Hippocampal formation (tissue), 2 donors: ENCODE measurements around the gene SNRPF.
"Not testable (repeated sequence)": the region's sequence is repeated elsewhere in the genome, so short reads cannot be mapped to it uniquely, and the experiment has no call there.

Experiments used
- DNase-seq, 2 donors: peaks; one replicate each; lab custom pipeline; 2025; lab: John Stamatoyannopoulos, UW

SNRPF gene

DNA sequence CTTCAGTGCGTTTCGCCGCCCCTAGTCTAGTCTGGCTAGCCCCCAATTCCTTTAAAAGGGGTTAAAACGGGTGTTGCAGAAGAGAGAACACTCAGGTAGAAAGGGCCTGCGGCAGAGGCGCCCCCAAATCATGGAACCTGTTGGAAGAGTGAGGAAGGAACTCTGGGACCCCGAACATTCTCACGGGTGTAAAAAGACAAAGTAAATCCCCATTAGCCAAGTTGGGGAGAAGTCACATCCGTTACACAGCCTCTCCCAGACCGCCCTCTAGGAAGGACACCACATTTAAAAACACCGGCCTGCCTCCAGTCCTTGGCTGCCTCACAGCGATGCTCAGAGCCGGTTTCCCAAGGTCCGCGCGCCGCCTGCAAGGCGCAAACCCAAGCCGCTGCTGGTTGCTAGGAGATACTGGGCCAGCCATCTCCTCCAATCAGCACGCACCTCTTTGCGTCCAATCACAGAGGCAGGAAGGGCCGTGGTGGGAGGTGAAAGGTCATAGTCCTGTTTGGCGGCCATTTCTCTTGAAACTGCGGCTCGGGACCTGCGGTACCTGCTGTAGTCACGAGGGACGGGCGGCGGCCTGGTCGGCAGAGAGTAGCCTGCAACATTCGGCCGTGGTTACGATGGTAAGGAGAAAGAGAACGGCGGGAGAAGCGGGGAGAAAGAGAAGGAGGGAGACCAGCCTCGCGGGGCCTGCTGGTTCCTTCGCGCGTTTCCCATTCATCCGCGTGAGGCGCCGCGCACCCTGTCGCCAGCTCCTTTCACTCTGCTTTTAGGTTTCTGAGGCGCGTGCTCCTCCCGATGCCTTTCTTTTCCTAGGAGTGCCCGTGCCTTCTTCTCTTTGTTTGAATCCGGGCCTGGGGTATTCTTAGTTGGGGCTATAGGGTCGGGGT is at the start of gene SNRPF:
Gene SNRPF (plus strand): TSS at position 502 of the 893 bp plus-strand sequence. CDS start 122 bp downstream, at position 624.
- DNase-seq, result peak; percentile 92 to 95

DNA sequence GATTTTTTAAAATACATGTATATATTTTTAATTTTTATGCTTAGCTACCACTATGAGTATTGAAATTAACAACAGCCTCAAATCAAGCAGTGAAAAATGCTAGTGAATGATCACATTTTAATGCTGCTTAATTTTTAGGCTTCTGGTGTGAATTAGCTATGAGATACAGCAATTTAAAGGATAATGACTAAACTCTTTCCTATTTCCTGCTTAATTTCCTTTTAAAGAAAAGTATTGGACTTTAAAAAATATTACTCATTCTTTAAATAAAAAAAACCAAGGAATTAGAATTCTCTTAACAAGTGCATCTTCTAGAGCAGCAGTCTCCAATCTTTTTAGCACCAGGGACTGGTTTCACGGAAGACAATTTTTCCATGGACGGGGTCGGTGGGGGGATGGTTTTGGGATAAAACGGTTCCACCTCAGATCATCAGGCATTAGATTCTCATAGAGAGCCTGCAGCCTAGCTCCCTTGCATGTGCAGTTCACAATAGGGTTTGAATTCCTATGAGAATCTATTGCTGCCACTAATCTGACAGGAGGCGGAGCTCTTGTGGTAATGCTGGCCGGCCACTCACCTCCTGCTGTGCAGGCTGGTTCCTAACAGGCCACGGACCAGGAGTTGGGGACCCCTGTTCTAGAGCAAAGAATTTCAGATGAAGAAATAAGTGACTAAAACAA is 49.6 kb upstream of the SNRPF start:
- DNase-seq, result no peak

DNA sequence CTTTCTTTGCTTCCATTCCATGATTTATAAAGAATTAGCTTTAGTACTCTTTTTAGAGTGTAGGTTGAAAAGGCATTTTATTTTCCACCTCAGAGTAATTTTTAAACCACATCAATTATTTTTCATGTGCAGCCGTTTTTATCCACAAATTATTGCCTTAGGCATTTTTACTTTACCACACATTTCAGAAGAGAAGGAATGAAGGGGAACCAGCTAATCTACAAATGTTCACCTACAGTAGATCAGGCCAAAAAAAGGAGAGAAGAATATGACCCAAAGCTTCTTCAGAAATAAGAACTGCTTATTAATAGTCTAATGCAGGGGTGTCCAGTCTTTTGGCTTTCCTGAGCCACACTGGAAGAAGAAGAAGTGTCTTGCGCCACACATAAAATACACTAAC is 48.3 kb upstream of the SNRPF start:
- DNase-seq, result no peak

DNA sequence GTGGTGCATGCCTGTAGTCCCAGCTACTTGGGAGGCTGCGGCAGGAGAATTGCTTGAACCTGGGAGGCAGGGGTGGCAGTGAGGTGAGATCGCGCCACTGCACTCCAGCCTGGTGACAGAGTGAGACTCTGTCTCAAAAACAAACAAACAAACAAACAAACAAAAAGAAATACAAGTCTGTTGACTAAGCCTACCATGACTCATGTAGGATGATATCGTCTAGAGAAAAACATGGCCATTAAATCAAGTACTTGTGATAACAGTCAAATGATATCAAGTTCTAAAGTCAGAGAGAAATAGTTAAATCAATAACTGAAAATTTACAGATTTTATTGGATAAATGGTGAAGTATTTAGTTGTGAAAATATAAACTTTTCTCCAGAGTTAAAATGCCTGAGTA is 46.6 kb upstream of the SNRPF start:
- not testable (repeated sequence) for DNase-seq

DNA sequence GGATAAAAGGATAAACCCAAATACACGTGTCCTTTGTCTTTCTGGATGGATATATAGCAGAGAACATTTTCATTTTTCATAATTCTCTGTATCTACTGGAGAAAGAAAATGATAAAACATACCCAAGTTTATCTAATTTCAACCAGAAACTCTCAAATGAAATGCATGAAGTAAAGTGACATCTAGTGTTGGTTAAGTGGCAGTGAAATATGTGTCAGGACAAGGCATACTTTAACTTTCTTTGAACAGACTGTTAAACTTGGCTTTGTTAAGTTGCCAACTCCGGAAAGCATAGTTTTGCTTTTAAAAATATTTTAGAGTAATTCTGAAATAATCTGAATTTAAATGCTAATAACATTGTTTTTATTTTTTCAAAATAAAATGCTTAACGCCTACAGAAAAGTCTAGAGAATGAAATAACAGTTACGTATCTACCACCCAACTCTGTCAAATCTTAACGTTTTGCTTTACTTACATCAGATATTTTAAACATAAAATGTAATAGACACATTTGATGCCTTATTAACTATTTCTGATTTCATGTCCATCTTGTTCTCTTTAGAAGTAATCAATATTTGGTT is 43.0 kb upstream of the SNRPF start:
- DNase-seq, result peak in 1 of 2 donors; percentile 64

DNA sequence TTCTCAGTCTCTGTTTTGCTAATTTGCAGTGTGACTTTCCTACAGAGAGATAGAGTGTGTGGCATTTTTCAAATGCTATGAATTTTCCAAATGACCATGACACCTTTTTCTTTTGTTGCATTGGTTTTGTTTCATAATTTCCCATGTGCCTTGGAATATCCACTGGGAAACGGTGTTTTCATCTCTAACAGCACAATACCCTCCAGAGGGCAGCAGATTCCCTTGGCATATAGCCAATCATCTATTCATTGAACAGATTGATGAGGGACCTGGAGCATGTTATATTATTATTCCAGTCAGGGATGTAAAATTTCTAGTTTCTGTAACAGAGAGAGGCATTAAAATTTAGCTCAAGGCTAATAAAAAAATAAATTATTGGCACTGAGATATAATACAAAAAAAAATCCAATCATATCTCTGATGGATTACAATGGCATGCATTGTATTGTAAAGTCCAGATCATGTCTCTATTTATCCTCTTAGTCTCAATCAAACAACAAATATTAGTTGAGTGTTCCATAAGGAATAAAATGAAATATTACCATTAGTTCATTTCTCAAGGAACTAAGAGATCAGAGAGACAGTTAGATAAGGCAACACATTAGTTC is 38.6 kb upstream of the SNRPF start:
- peak in 1 of 2 donors; percentile 14 for DNase-seq

DNA sequence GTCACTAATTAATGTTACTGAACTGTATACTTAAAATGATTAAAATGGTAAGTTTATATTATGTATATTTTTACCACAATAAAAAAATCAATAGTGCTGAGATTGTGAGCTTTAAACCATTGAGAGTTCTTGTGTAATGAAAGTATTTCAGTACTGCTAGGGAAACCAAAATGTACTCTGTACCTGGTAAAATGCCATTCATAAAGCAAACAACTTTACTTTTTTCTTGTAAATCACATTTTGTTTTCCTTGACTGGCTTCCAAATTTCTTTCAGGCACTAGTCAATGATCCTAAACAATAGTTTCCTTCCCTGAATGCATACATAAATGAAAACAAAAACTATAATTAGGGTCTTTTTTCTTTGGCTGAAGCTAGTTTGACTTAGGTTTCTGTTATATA is 29.4 kb upstream of the SNRPF start:
- no peak for DNase-seq

DNA sequence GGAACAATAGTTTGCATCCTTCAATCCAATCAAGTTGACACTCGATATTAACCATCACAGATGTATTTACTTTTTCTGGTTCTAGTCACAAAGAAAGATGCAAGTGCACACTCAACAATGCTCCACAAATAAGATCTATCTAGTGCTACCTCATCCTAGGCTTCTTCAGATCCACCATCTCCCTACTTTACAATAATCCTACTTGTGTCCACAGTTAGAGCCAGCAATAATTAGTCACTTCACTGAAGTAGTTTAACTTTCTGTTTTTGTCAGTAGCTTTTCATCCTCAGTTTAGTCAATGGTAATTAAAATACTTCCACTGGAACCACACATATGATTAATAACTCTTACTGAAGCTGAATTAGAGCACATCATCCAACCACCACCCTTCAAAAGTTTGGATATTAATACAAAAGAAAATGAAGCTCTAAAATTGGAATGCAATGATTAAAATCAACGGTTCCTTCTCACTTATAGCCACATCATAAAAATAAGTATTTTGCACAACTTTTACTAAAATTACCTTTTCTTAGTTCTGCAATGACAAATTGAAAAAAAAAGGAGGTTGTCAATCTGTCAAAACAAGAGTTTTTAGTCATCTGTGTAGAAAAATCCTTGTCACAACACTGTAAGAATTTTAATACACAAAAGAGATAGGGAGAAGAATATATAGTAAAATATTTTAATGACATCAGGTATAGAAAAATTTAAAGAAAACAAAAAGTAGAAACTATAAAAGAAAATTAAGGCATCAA is 28.2 kb upstream of the SNRPF start:
- no peak for DNase-seq

DNA sequence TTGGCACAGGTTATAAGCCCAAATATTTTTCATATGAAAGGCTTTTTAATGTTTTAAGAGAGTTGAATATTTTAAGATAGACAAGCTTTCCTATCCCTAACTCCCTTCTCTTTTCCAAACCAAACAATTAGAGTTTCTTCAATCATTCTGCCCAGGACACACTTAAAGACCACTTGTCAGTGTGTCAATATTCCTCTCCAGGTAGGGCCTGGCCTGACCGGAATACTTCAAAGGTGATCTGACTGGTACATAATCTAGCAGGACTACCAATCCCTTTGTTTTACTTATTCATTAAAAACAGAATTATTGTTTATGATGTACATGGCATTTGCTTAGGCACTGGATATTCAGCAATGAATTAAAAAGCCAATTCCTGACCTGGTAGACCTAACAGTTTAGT is 24.2 kb upstream of the SNRPF start:
- DNase-seq, result no peak

DNA sequence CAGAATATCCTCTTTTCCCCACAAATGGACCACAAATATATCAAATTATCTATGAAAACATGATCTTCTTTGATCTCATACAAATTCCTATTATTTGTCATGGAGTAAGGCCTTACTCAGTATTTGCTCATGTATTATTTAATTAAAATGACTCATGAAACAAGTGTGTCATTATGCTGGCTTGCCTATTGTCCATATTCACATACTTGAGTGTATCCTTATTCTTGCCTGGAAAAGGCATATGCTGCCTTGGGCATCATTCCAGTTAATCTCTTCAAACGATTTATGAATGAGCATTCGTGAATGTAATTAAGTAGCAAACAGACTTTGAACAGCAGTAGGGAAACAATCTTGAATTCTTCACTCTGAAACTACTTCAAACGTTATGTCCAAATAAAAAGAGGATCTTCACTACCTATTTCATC is 22.6 kb upstream of the SNRPF start:
- DNase-seq, result no peak

DNA sequence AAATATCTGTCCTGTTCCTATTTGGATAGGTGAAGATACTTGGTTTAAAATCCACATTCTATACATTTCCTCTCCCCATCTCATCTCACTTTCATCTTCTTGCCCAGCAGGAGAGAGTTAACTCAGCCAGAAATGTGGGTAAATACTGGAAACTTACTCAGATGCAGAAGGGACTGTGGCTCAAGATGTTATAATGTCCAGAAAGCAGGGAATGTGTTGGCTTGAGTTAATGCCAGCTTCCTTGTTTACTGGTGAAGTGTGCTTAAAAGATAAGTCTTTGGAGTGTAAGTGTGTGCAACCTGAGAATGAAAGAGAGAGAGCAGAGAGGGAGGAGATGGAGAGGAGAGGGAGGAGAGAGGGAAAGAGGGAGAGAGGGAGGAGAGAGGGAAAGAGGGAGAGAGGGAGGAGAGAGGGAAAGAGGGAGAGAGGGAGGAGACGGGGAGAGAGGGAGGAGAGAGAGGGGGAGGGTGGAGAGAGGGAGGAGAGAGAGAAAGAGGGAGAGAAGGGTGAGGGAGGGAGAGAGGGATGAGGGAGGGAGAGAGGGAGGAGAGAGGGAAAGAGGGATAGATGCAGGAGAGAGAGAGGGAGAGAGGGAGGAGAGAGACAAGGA is 22.0 kb upstream of the SNRPF start:
- DNase-seq, result no peak

DNA sequence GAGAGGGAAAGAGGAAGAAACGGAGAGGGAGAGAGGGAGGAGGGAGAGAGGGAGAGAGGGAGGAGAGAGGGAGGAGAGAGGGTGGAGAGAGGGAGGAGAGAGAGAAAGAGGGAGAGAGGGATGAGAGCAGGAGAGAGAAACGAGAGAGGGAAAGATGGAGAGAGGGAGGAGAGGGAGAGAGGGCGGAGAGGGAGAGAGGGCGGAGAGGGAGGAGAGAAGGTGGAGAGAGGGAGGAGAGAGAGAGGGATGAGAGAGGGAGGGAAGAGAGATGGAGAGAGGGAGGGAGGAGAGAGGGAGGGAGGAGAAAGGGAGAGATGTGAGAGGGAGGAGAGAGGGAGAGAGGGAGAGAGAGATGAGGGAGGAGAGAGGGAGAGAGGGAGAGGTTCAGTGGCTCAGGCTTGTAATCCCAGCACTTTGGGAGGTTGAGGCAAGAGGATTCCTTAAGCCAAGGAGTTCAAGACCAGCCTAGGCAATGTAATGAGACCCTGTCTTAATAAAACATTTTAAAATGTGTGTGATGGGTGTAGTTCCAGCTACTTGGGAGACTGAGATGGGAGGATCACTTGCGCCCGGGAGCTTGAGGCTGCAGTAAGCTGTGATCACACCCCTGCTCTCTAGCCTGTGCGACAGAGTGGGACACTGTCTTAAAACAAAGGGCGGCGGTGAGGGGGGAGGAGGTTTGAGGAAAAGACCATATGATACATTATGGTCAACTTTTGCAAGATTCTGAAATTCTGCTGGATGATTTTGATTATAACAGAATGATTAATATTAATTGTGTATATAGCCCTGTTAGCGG is 21.3 kb upstream of the SNRPF start:
- DNase-seq, result no peak

DNA sequence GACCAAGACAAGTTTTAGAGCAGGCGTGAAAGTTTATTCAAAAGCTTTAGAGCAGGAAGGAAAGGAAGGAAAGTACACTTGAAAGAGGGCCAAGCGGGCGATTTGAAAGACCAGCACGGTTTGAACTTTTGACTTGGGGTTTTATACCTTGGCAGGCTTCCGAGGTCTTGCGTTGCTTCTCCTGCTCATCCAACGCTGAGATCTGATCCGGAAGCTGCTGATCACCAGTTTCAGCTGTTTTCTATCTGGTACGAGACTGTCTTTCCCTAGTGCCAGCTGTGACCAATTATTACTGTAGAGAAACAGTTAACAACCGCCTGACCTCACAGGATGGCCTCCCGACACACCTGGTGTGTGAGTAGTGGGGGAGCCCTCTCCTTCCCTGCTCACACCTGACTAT is 20.6 kb upstream of the SNRPF start:
- no peak for DNase-seq

DNA sequence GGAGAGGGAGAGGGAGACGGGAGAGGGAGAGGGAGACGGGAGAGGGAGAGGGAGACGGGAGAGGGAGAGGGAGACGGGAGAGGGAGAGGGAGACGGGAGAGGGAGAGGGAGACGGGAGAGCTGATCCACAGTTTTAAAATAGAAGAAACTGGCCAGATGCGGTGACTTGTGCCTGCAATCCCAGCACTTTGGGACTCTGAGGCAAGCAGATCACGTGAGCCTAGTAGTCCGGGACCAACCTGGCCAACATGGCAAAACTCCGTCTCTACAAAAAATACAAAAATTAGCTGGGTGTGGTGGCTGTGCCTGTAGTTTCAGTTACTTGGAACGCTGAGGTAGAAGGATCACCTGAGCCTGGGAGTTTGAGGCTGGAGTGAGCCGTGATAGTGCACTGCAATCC is 16.3 kb upstream of the SNRPF start:
- DNase-seq, result not testable (repeated sequence)

DNA sequence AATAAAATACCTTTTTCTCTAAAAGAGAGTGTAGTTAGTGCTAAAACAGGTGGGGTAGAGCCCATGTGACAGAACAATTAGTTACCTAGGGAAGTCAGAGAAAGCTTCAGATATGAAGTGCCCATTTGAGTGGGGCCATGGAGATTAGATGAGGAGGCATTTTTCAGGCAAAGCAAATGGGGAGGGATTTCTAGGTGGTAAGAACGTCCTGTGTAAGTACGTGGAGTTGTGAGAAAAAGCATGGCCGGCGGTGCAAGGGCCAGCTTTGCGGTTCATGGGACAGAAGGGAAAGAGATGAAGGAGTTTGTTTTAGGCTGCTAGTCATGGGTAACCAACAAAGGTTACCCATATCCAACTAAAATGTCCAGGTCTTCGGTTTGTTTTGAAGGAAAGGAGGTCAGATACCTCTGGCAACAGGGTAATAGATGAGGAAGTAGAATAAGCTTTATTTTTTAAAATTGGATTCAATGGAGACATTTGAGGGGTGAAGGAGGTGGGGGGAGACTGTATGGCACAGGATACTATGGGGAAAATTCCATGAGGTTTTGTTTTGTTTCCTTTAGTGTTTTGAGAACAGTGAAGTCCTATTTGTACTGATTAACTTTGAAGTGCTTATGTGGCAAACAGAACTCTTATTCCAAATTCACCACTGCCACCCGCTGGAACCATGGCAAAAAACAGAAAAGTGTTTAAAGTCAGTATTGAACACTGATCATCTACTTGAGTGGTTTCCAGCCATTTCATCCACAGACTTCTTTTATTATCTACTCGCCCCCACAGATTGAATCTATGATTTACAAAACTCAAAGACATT is 10.0 kb upstream of the SNRPF start:
- no peak for DNase-seq

DNA sequence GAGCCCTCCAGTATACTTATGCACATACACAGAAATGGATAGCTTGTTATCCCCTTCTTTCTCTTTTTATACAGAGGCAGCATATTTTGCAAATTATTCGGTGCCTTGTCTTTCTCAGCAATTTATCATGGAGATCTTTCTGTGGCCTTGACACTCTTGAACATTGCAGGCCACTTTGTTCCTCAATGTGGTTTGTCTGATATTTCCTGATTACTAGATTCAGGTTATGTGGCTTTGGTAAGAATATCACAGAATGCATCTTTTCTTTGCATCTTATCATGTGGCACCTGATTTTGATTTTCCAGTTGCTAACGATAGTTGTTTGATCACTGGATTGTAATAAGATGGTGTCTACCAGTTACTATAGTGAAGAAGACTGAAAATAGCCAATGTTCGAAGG is 7.1 kb upstream of the SNRPF start:
- DNase-seq, result no peak

DNA sequence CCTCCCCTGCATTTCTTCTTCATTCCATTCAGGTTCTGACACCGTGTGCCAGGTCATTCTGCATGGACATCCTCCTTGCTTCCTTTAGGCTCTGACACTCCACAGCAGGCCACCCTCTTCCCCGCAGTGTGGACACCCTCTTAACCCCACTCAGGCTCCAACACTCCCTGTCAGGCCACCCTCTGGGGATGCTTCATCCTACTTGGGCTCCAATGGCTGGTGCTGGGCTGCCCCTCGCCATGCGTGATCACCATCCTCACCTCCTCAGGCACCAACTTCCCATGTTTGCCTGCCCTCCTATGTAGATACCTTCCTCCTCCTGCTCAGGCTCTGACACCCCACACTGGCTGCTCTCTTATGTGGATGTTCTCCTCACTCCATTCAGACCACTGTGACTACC is 6.6 kb upstream of the SNRPF start:
- DNase-seq, result no peak

DNA sequence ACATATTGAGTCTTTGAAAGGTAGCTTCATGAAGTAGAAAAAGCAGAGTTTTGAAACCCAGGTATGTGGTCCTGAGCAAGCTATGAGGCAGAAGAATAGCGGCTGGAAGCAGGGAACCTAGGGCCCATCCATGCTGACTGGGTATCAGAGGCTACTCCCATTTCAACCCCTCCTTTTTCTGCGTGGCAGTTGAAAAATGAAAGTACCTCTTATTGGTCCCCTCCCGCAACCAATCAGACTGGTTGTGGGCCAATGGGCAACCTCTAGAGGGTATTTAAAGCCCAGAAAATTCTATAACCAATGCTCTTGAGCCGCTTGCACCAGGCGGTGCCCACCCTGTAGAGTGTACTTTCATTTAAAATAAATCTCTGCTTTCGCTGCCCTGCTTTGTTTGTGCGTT is 1.6 kb upstream of the SNRPF start:
- no peak for DNase-seq

DNA sequence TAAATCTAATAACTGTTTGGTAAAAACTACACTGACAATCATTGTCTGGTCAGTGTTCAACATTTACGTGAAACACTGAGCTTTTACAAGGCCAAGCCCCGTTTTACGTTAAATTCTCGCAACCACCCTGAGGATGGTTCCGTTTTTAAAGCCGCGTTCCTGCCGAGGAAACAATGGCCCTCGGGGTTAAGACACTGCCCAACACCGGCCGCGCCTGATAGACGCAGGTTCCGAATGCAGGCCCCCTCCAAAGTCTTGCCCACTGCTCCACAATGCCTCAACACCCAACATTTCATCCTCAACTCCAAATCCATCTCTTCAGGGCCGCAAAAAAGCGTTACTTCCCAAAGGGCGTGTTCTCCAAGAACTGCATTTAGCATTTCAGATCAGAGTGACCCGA is 953 bp upstream of the SNRPF start:
- no peak for DNase-seq
